GM18507 (cell line): ENCODE results near the gene KLHL7.
"Not testable (repeated sequence)": the region's sequence is repeated elsewhere in the genome, so short reads cannot be mapped to it uniquely, and the experiment has no call there.

ENCODE experiments used
- DNase-seq: peaks from one replicate; pipeline ENCODE4 v3.0.0; 2011; ENCODE audit warnings: low read depth; ENCODE audit not compliant: insufficient read length; ENCODE audit errors: extremely low spot score
- FAIRE-seq: peaks from 2 replicates; lab custom pipeline; 2011; peaks lifted over from hg19 to GRCh38; lab: Jason Lieb, UNC

The KLHL7 gene

DNA sequence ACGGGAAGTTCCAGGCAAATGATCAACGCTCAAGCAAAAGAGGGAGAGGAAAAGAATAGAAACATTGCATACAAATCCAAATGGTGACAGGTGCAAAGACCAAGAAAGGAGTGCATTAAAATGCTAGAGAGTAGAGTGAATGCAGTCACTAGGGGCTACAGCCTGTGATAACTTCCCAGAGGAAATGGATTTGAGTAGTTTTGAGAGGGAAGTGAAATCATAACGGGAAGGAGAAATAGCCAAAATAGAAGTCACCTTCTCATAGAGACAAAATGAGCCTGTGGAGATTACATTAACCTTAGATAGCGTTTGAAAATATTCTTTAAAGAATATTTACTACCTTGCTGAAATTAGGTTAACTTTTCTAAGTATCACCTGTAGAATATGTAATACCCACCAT lies 102.7 kb downstream of the KLHL7 start:
- DNase-seq (no peak), FAIRE-seq (no peak)

DNA sequence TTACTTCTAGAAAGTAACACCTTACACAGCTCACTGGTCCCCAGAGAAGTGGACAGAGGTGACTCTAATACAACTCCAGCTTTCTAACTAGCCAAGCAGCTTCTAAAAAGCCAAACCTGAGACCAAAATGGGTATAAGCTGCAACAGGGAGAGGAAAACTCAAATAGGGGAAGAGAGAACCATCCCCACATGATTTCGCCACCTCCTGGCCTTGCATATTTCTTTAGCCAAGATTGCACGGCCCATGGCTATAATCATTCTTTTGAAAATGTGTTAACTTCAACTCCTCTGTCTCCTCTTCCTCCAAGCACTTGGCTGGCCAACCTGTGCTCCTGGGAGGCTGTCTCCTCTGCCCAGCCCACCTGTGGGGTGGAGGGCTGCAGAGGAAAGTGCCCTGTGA lies 104.9 kb downstream of the KLHL7 start:
- no peak for DNase-seq
- no peak for FAIRE-seq

DNA sequence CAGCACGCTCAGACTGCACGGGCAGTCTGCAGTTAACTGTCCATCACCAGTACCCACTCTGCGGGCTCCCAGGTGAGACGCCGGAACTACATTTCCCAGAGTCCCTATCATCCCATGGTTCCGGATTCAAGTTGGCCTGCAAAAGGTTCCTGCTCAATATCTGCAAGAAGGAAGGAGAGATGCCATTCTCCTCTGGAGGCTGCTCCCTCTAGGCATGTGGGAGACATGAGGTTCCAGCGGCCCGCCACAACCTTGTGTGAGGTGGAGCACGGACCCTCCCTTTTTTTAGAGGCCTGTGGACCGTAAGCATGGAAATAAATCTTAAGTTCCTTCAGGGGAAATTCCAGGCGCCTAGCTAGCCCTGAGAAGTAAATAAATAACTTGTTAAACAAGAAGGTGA lies 106.0 kb downstream of the KLHL7 start:
- DNase-seq (no peak), FAIRE-seq (no peak)

DNA sequence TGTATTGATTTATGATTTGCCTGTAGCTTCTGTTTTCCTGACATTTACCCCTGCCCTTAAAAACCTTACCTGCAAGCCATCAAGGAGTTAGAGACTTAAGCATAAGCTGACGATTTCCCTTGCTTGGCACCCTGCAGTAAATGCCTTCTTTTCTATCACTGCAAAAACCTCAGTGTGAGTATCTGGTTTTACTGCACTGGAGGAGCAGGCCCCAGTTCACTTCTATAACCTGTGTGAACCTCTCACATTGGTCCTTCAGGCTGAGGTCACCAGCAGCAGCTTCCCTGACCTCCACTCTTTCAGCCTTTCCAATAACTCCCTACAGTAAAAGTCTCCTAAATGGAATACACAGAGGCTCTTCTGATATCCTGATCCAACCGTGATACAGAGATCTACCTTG lies 106.8 kb downstream of the KLHL7 start:
- FAIRE-seq = no peak
- no peak for DNase-seq

DNA sequence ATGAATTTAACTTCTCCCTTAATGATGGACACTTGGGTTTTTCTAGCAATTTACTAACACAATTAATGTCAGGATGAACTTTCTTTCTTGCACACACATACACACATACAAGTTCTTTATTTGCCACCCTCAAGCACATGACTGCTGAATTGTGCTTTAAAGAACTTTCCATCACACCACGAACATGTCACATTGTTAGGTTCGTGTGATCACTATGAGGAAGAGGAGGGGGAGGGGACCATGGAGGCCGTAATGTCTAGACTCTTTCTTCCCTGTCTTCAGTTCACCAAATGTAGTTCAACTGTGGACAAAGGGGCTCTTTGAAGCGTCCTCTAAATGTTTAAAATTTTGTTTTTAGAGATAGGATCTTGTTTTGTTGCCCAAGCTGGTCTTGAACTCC lies 107.3 kb downstream of the KLHL7 start:
- no peak for FAIRE-seq
- DNase-seq = no peak

DNA sequence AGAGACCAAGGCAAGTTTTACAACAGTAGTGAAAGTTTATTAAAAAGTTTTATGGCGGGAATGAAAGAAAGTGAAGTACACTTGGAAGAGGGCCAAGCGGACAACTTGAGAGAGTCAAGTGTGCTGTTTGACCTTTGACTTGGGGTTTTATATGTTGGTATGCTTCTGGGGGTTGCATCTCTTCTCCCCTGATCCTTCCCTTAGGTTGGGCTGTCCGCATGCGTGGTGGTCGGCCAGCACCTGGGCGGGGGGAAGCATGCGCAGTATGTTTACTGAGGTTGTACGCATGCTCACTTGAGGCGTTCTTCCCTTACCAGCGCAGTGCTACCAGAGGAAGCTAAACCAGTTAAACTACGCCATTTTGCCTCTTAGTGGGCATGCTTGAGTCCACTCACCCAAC lies 108.2 kb downstream of the KLHL7 start:
- DNase-seq (no peak), FAIRE-seq (no peak)

DNA sequence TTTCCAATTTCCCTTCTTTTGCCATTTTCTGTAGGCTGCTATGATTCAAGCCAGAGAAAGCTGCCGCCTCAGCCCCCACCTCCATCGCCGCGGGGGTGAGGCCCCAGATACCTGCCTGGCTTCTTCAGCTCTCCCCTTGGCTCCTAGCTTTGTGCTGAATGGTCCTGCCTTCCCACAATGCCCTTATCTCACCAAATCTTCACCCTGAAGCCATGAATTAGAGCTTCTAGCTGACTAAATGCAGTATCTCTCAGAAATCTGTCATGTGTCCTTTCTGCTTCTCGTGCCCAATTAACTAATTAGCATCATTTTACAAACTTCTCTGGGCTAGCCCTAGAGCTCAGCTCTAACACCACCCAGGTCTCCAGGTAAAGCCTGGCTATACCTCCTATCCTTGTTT lies 108.8 kb downstream of the KLHL7 start:
- no peak for DNase-seq
- no peak for FAIRE-seq

DNA sequence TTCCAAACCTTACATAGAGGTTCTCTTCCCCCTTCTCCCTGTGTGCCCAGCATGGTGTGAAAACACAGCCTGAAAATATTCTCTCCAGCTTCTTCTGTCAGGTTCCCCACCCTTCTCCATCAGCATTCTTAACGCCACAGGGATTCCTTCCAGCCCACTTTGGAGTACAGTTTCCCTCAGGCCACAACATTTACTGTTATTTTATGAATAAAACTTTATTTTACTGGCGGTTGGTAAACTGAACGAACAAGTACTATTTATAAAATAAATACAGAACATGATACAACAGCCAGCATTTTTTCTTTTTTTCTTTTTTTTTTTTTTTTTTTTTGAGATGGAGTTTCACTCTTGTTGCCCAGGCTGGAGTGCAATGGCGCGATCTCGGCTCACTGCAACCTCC lies 109.4 kb downstream of the KLHL7 start:
- FAIRE-seq (no peak), DNase-seq (no peak)

DNA sequence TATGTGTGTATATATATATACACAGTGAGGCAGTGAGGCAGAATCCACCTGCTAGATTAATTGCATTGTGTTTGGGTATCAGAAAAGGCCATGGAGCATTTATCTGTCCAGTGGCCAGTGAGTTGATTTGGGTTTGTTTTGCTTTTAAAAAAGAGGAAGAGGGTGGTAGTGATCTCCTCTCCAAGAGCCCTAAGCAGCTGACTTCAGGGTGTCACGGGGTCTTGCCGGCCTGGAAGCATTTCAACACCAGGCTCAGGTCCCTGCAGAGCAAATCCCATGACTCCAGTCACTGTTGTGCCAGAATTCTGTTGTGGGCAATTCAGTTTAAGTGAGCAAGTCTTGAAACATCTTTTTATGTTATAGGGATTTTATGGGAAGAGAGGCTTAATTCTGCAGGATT lies 110.4 kb downstream of the KLHL7 start:
- FAIRE-seq = no peak
- DNase-seq = no peak

DNA sequence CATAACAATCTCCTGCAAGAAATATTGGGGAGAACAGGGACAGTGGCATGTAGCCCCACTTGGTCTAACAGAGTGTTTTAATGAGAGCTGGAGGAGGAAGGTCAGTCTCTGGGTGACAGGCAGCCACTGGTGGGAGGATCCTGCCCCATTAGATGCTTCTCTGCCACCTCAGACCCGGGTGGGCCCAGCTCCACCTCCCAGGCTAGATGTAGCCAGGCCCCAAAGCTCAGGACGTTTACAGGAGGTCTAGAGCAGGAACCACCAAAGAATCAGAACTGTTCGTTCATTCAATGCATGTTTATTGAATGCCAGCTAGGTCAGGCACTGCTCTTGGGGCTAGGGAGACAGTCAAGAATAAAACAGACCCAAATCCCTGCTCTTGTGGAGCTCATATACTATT lies 112.6 kb downstream of the KLHL7 start:
- no peak for FAIRE-seq
- no peak for DNase-seq

DNA sequence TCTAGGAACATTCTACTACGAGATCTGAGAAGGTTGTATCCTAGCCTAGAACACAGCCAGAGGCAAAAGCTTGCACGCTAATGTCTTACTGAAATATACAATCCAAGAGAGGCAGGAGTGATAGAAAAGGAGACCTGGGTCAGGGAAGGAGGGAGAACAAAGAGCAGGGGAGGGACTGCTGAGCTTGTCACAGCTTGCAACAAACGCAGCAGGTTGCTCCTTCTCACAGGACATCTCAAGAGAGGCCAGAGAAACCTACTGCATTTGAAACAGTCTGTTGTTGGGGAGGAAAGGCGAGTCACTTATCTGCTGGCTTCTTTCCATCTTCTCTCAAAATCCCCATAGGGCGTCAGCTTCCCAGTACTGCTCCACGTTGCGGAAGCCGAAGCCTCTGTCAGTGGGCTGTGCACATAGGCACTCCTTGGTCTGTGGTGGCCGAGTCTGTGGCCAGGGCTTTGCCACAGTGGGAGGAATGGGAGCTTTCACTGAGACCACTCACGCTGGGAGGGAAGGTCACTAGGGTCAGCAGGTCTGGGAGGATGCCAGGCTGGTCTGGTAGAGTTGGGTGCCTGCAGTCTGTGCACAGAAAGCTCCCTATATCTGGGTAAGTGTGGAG lies 115.2 kb downstream of the KLHL7 start:
- no peak for FAIRE-seq
- no peak for DNase-seq

DNA sequence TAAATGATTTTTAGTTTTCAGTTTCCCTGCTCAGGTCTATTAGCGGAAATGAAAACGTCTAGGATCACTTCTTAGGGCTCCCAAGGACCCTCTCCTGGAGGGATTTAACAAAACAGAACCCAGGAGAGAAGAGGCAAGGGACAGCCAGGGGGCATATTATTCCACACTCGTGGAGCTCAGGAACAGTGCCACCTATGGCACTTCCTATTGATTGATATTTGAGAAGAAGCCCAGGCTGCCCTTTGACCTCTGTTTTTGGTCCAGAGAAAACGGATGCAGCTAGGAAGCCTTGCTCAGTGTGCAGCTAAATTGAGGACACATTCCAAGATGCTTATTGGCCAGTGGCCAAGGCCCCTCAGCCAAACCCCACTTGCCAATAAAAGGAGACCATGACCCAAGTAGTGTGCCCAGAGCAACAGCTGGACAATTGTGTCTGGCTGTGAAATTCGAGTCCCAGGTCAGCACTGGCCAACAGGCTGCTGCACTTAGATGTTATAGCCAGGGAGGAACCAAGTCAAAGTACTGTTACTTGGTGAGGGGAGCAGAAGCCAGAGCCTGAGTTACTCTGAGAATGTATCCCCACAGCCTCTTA lies 117.0 kb downstream of the KLHL7 start:
- DNase-seq = no peak

DNA sequence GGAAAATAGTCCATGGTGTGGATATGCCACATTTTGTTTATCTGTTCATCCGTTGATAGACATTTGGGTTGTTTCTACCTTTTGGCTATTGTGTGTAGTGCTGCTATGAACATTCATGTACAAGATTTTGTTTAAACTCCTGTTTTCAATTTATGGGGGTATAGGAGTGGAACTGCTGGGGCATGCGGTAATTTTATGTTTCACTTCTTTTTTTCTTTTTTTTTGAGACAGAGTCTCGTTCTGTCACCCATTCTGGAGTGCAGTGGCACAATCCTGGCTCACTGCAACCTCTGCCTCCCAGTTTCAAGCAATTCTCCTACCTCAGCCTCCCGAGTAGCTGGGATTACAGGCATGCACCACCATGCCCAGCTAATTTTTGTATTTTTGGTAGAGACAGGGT lies 118.8 kb downstream of the KLHL7 start:
- not testable (repeated sequence) for DNase-seq, FAIRE-seq

More for the DNA sequence above, 117.0 kb downstream of the KLHL7 start:
- FAIRE-seq = no peak

DNA sequence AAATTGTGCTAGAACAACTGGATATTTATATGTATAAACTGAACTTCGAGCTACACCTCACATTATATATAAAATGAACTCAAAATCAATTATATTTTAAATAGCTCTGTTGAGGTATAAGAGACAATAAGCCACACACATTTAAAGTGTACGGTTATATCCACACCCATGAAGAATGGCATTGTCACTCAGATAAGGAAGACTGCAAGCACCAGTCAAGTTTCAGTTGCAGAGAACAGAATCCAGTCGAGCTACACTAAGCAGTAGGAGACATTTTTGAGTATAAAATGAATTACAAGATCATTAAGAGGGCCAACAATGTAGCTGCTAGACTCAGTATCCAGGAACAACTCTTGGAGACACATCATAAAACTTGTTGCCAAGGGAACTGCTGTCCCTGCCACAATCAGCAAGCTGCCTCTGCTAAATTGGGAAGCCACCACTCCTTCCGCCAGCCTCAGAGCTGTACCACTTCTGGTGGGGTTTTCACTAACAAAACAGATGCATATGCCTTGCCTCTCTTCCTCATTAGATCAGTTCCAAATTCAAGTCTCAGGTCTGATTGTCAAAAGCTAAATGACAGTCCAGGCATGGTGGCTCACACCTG lies 121.4 kb downstream of the KLHL7 start:
- FAIRE-seq = no peak

More for the DNA sequence above, 121.4 kb downstream of the KLHL7 start:
- DNase-seq = no peak
